Adrenal gland (tissue), 12 donors: ENCODE measurements around the gene VMAC. TPM values are rescaled to one million over a fixed set of nuclear protein-coding genes. Genes with fewer than 3 reads are reported as not detected.

Source experiments
- DNase-seq, 7 donors: peaks; one replicate each; pipeline ENCODE4 v3.0.0-alpha.2; 2019 to 2020
- H3K27ac ChIP-seq, 5 donors: fragments of 200-600 bp; sonication (generic) in 4 of 5; 1 replicate in 3 of 5; 2 replicates in 2 of 5; pipeline versions ENCODE4 v1.5.1 to v1.8.0; 2016 to 2020; ENCODE audit warnings: mild to moderate bottlenecking in 1 of 5
- H3K27me3 ChIP-seq: fragments of 200-600 bp; 2 replicates; pipeline ENCODE4 v1.8.0; 2021
- H3K36me3 ChIP-seq, 2 donors: fragments of 200-600 bp; replicated peaks in 1 of 2; 1 replicate in 1 of 2; 2 replicates in 1 of 2; pipeline versions ENCODE4 v1.5.1 to v1.8.0; 2018 to 2022
- H3K4me1 ChIP-seq, 2 donors: fragments of 200-600 bp; replicated peaks in 1 of 2; 1 replicate in 1 of 2; 2 replicates in 1 of 2; pipeline versions ENCODE4 v1.5.1 to v1.8.0; 2018 to 2021
- H3K4me3 ChIP-seq, 4 donors: fragments of 200-600 bp; sonication (generic) in 3 of 4; one replicate each; pipeline ENCODE4 v1.5.1; 2016 to 2018
- H3K9me3 ChIP-seq, 3 donors: fragments of 200-600 bp; sonication (generic) in 1 of 3; replicated peaks in 1 of 3; 1 replicate in 2 of 3; 2 replicates in 1 of 3; pipeline versions ENCODE4 v1.5.1 to v1.8.0; 2016 to 2021
- POLR2A ChIP-seq, 2 donors: fragments of 450-650 bp; IDR thresholded peaks; one replicate each; pipeline ENCODE4 v1.6.1; 2017; ENCODE audit warnings: antibody characterized with exemption in 2 of 2, mild to moderate bottlenecking in 2 of 2, moderate library complexity in 1 of 2
- WGBS, 4 donors: extraction: QIAGEN DNeasy Blood & Tissue Kit in 2 of 4; methylation state at CpG; one replicate each; pipeline versions ENCODE4 v1.1.5 to v1.1.7; 2013 to 2017; 5-methylcytosine and 5-hydroxymethylcytosine counted together
- intact Hi-C, 2 donors: fragments of 100-400 bp; cut with DNase I; formaldehyde crosslinking; loops; one replicate each; pipeline versions ENCODE4 v1.14.1 to v1.15.0; 2022 to 2023
- polyA plus RNA-seq, 3 donors: library from polyadenylated mRNA; stranded (reverse); fragments of 200-250 nt in 2 of 3; fragments of 350-450 nt in 1 of 3; fragmentation: Illumina TruSeq in 1 of 3; extraction: RNeasy Lipid Tissue Mini Kit (QIAGEN cat#74804) in 1 of 3; gene quantifications; one replicate each; pipeline ENCODE4 v1.2.3, GENCODE V29; 2013 to 2014
- total RNA-seq, 9 donors: library from RNA; depleted of rRNA in 4 of 9; stranded (reverse); fragments of >200 nt in 4 of 9; fragments of 120-200 nt in 1 of 9; fragmentation: NEBNext Ultra II Directional in 1 of 9; extraction: Animal tissue kit (Norgen Biotek cat#: 25700) in 1 of 9; gene quantifications; one replicate each; pipeline versions ENCODE4 v1.1.0 to v1.2.4, GENCODE V29; 2013 to 2023
- TF ChIP-seq, protein P1 (sequence below), 6 experiments: fragments of 450-650 bp in 4 of 6; fragments of 200-600 bp in 2 of 6; sonication (generic) in 1 of 6; IDR thresholded peaks; 1 replicate in 5 of 6; 2 replicates in 1 of 6; pipeline versions ENCODE4 v1.5.1 to v1.8.0; 2016 to 2021; ENCODE audit warnings: antibody characterized with exemption in 6 of 6, mild to moderate bottlenecking in 2 of 6, moderate library complexity in 1 of 6
- donor health status: healthy with polysubstance abuse.
- donor health status: Bipolar disorder and iron deficiency.
- donor health status: DM: yes; HTN: yes; CAD: no.
- donor health status: DM: no; HTN: no; CAD: no.
- donor health status: DM: no; HTN: no; CAD: no.
- donor health status: DM: yes; HTN: yes; CAD: no.

The VMAC gene
- total and polyA plus RNA-seq, 12 donors, result 3.5 to 15.6 (median 8.3) TPM

GRCh38 chr19:5949792-5950305 is 45.2 kb downstream of the VMAC start:
- Histone ChIP-seq H3K27ac (peak overlapping the region in 1 of 5 donors; percentile 80), H3K27me3 (no peaks in the 10 kb centered on the region), H3K9me3 (no peaks in the 10 kb centered on the region), H3K4me1 (peaks cover 30 to 88% of the 10 kb centered on the region in 2 donors), H3K36me3 (peaks cover 0 to 9% of the 10 kb centered on the region in 2 donors), H3K4me3 (no peak overlapping the region)
- WGBS, 4 donors, result 92 to 97% (median 93%) methylated on average over 9 to 13 of the region's 13 CpGs
- intact Hi-C loops, result no loop called here
- TF ChIP-seq, protein P1, sequence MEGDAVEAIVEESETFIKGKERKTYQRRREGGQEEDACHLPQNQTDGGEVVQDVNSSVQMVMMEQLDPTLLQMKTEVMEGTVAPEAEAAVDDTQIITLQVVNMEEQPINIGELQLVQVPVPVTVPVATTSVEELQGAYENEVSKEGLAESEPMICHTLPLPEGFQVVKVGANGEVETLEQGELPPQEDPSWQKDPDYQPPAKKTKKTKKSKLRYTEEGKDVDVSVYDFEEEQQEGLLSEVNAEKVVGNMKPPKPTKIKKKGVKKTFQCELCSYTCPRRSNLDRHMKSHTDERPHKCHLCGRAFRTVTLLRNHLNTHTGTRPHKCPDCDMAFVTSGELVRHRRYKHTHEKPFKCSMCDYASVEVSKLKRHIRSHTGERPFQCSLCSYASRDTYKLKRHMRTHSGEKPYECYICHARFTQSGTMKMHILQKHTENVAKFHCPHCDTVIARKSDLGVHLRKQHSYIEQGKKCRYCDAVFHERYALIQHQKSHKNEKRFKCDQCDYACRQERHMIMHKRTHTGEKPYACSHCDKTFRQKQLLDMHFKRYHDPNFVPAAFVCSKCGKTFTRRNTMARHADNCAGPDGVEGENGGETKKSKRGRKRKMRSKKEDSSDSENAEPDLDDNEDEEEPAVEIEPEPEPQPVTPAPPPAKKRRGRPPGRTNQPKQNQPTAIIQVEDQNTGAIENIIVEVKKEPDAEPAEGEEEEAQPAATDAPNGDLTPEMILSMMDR (IDR thresholded peaks at IDR 0.05), result no peak
- no peak for TF ChIP-seq POLR2A (IDR thresholded peaks at IDR 0.05)
- no peak for DNase-seq

- H3K27me3 ChIP-seq, result no peaks in the 10 kb centered on the region
- H3K4me1 ChIP-seq, result peaks cover 33 to 97% of the 10 kb centered on the region in 2 donors
- no peaks in the 10 kb centered on the region for H3K9me3 ChIP-seq
- H3K4me3 ChIP-seq, result no peak overlapping the region
- 60 to 78% (median 69%) methylated on average over 3 of the region's 3 CpGs for WGBS, 4 donors
- intact Hi-C loops, result no loop called here
- H3K36me3 ChIP-seq, result peaks cover 0 to 6% of the 10 kb centered on the region in 2 donors
- H3K27ac ChIP-seq, result peak overlapping the region in 2 of 5 donors; percentile 86 to 87
- no peak for TF ChIP-seq POLR2A (IDR thresholded peaks at IDR 0.05)
- TF ChIP-seq, protein P1 (IDR thresholded peaks at IDR 0.05), result no peak
- DNase-seq, result no peak
Observed at GRCh38 chr19:5950741-5951140, 46.1 kb downstream of the VMAC start.

- peak in 1 of 7 donors; percentile 41 for DNase-seq
- peak overlapping the region in 2 of 5 donors; percentile 86 to 87 for H3K27ac ChIP-seq
- peaks cover 33 to 99% of the 10 kb centered on the region in 2 donors for H3K4me1 ChIP-seq
- H3K27me3 ChIP-seq, result no peaks in the 10 kb centered on the region
- TF ChIP-seq, protein P1 (IDR thresholded peaks at IDR 0.05), result no peak
- TF ChIP-seq POLR2A (IDR thresholded peaks at IDR 0.05), result no peak
- H3K4me3 ChIP-seq, result no peak overlapping the region
- intact Hi-C loops, result no loop called here
- H3K9me3 ChIP-seq, result no peaks in the 10 kb centered on the region
- H3K36me3 ChIP-seq, result peaks cover 0 to 6% of the 10 kb centered on the region in 2 donors
- WGBS, 4 donors, result 55 to 64% (median 61%) methylated on average over 18 to 19 of the region's 19 CpGs
Observed at GRCh38 chr19:5951338-5951861, 46.7 kb downstream of the VMAC start.

DNA sequence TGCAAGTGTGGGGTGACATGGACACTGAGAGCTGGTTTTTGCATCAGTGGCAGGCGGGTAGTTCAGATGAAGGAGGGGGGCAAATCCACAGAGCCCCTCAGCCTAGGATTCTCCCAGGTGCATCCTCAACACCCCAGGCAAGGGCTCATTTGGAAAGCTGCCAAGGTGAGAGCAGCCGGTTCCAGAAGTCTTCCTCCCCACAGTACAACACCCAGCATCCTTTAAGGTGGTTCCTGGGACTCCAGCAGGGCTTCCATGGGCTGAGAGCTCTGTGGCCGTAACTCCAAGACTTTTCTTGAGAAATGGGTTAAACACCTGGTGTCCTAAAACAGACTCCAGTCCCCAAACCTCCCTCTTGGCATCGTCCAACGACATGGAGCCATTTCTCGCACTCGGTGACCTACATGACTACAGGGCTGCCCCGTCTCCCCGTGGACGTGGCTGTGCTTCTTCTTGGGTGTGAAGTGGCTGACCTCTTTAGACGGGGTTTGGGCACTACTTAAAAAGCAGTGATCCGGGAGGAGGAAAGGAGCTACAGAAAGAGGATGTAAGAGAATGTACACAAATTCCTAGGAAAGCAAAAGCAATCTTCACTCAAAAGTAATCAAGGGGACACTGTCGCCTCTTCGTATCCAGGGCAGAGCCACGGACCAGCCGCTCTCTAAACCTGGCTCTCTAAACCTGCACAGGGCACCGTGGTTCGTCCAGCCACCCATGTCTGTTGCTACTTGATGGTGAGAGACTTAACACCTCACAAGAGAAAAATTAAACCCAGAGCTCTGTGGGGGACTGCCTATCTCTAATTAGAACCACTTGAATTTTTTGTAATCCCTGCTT is 47.7 kb downstream of the VMAC start:
- TF ChIP-seq, protein P1 (IDR thresholded peaks at IDR 0.05), result no peak
- TF ChIP-seq POLR2A (IDR thresholded peaks at IDR 0.05), result no peak
- Histone ChIP-seq H3K4me1 (peaks cover 40 to 99% of the 10 kb centered on the region in 2 donors), H3K4me3 (no peak overlapping the region), H3K27me3 (no peaks in the 10 kb centered on the region), H3K27ac (peak overlapping the region in 3 of 5 donors; percentile 70 to 87 (median 86)), H3K9me3 (no peaks in the 10 kb centered on the region), H3K36me3 (peaks cover 0 to 6% of the 10 kb centered on the region in 2 donors)
- 66 to 75% (median 71%) methylated on average over 16 to 18 of the region's 18 CpGs for WGBS, 4 donors
- intact Hi-C loops, result no loop called here
- no peak for DNase-seq
